ENCODE results near the gene PCYT2. TPM values are rescaled to one million over a fixed set of nuclear protein-coding genes. Genes with fewer than 3 reads are reported as not detected.
"Not testable (repeated sequence)": the region's sequence is repeated elsewhere in the genome, so short reads cannot be mapped to it uniquely, and the experiment has no call there.

Gene PCYT2
- polyA plus RNA-seq, 4 donors, result 13.4 to 47.8 (median 41.3) TPM

DNA sequence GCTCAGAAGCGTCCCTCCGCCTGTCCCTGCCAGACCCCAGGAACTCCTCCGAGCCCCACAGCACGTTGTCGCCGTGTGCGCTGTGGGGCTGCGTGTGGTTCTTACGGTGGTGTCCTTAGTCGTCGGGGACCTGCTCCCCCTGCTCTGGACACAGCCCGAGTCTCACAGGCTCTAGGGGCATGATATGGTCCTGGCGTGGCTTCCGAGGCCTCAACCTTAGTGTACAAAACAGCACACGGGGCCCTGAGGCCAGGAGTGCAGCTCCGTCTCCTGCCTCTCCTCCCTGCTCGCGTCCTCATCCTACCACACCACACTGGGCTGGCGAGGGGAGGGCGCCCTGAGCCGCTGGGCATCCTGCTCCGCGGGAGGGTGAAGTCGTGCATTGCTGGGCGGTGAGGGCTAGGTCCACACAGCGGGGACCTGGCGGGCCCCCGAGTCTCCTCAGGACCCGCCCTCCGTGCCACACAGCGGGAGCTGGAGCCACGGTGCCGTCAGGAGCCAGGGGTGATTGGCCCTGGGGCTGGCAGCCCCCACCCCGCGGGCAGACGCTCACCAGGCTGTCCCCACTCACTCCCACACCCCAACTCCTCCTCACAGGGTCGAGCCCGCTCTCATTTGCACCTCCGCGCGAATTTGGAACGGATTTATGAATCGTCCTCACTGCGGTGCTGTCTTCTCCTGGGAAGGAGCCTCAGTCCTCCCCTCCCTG lies 17.5 kb upstream of the PCYT2 start:
- DNase-seq (ENCODE audit: low read depth in 4 of 4, low spot score in 3 of 4), result no peak

DNA sequence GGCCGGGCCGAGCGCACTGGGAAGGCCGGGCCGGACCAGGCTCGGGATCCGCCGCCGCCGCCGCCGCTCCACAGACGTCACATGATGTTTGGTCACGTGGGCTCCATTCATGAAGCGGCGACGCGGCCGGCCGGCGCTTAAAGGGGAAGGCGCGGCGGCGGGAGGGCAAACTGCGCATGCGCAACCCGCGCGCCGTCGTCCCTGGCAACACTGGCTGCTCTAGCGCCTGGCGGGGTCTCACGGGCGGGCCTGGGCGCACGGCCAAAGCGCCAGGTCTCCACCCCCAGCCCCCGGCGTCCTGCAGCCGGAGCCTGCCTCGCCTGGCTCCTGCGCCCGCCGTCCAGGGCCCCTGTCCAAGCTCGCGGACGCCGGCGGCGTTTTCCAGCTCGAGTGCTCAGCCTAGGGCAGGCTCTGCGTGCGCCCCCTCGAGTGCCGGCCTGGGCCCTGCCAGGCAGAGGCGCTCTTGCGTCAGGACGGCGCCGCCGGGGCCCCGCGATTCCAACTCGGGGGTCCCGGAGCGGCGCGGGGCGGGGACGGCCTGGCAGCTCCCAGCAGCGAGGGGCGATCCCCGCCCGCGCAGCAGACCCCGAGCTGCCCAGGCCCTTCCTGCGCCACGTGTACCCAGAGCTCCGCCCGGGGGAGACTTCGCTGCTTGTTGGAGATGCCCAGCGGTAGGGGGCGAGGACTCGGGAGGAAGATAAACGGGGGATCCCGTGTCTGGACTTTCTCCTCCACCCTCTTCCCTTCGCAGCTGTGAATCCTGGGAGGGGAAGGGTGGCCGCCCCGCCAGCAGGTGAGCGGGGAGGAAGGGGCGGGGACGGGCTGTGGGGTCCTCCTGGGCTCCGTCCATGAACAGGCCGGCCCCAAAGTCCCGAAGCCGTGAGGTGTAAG lies 16.7 kb upstream of the PCYT2 start, which contains the start of gene MAFG:
TSS of gene MAFG (minus strand) at position 83 of the 891 bp plus-strand sequence. CDS start 4,550 bp downstream, outside the sequence.
- DNase-seq (ENCODE audit: low read depth in 4 of 4, low spot score in 3 of 4), result peak; percentile 84 to 93 (median 90)

DNA sequence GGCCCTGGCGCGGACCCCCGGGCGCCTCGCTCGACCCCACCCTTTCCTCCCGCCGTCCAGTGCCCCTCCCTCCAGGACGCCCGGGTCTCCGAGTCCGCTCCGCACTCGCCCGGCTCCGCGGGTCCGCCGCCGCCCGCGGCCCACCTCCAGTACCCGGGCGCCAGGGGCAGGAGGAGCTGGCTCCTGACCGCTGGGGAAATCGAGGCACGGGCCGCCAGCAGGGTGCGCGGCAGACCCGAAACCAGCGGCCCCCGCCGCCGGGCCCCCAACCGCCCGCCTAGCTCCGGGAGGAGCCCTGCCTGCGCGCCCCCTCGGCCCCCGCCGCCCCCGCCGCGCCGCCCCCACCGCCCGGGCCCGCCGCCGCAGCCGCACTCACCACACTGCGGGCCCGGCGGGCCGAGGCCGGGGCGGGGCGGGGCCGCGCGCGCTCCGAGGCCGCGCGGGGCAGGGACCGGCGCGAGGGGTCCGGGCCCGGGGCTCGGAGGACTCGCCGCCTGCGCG lies 16.0 kb upstream of the PCYT2 start:
- no peak for DNase-seq (ENCODE audit: low read depth in 4 of 4, low spot score in 3 of 4)

DNA sequence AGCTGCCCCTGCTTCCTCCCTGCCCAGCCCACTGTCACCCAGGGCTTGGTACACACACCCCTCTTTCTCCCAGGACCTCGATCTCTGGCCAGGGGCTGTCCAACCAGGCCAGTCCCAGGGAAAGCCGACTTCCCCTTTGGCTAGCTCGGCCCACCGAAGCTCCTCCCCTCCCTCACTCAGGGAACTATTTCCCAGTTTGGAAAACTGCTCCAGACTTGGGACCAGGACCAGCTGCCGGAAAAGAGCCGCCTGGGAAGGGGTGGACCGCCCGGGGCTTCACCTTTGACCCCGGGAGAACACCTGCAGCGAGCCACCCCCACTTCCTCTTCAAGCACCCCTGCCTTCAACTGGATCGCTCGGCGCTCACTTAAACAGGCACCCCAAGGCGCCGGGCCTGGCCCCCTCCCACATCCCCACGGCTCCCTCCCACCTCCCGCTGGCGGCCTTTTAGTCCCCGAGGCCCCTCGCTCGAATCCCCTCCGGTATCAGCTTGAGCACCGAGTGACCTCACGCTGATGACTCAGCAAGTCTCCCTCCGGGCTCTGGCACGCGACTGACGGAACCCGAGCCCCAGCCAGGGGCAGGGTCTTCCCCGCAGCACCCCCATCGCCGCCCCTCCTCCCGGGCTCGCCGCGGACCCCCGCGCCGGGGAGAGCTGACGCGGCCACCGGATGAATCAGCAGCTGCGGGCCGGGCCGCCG lies 15.4 kb upstream of the PCYT2 start:
- DNase-seq (ENCODE audit: low read depth in 4 of 4, low spot score in 3 of 4), result no peak

DNA sequence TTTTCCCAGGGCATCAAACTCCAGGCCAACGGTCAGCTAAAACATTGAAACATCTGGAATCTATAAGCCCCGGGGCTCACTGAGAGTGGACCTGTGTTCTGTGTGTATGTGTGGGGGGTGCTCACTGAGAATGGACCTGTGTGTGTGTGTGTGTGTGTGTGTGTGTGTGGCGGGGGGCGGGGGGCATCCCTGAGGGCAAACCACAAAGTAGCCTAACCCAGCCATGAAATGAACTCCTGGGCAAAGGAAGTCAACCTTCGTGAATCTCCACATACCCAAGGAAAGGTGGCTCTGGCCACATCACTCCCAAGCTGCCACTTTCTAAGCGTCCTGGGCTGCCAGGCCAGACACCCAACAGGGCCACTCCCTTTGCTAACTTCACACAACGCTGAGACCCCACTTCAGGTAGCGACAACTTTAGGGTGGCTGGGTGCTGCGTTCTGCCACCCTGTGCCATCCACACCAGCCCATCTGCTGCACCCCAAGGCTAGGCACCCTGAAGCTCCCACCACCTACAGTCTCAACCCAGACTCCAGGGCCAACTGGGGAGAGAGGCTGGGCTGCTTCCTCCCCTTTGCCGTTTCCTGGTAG lies 14.8 kb upstream of the PCYT2 start:
- DNase-seq (ENCODE audit: low read depth in 4 of 4, low spot score in 3 of 4), result no peak

DNA sequence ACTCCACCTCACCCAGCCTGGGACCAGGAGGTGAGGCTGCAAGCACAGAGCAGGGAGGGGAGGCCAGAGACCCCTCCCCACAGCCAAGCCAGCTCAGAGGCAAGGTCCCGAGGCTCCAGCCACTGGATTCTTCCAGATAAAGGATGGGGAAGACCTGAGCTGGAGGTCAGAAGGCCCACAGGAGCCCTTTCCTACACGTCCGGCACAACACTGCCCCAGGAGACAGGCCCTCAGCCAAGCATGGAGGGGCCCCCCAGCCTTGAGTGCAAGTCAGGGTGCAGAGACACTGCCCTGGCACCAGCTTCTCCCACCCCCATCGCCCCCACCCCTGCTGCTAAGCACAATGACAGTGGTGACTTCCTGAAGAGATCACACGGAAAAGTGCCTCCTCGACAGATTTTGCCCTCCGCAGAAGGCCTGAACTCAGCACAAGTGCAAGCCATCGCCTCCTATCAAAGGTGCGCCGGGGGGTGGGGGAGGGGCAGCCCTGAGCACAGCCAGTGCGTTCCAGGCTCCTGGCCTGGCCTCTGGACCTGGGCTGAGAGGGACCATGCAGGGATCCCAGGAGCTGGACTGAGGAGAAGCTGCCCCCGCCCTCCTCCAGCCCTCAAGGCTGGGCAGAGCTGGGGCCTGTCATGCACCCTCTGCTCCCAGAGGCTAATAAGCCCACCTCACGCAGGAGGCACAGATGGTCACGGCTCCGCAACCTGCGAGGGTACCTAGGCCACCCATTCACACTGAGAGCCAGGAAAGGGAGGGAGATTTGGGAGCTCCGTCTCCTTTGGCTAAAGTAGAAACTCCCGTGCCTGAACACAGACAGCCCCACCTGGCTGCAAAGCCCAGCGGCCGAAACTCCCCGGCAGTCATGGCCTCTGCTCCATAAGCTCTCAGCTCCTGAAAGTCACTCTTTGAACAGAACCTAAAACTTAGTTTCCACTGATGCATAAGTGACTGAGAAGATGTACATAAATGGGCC lies 13.6 kb upstream of the PCYT2 start:
- DNase-seq (ENCODE audit: low read depth in 4 of 4, low spot score in 3 of 4), result no peak

DNA sequence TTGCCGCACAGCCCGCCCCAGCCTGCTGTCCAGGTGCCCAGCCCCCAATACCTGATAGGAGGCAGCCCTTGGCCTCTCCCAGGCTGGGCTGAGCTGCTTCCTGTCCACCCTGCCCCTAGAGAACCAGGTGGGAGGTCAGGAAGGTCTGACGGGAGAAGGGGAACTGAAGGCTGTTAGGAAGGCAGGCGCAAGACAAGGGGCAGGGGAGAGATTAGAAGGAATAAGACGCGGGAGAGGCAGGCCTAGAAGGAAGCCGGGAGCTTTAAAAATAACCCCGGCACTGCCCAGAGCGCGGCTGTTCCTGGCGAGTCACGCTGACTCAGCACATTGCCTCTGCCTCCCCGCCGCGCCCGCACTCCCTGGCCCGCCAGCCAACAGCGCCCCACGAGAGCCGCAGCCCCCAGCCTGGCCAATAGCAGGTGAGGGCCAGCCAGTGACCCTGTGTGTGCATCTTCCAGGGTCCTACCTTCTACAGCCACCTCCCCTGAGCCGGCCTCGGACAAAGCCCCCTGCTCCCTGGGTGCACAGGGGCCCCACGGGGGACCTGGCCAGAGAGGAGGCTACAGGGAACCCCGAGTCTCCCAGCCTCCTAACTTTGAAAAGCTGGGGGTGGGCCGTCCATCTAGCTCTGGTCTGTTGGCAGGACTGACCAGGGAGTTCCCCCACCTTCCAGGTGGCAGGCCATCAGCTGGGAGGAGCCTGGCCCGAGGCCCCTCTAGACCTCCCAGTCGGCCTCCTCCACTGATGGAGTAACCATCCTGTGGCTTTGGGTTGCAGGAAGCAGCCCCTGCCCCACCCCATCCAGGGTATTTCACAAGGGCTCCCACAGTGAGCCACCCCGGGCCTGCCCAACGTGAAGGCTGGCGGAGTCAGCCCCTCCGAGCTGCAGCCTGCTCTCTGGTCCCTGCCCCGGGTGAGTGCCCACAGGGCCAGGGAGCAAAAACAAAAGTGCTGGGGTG lies 12.4 kb upstream of the PCYT2 start:
- no peak for DNase-seq (ENCODE audit: low read depth in 4 of 4, low spot score in 3 of 4)

DNA sequence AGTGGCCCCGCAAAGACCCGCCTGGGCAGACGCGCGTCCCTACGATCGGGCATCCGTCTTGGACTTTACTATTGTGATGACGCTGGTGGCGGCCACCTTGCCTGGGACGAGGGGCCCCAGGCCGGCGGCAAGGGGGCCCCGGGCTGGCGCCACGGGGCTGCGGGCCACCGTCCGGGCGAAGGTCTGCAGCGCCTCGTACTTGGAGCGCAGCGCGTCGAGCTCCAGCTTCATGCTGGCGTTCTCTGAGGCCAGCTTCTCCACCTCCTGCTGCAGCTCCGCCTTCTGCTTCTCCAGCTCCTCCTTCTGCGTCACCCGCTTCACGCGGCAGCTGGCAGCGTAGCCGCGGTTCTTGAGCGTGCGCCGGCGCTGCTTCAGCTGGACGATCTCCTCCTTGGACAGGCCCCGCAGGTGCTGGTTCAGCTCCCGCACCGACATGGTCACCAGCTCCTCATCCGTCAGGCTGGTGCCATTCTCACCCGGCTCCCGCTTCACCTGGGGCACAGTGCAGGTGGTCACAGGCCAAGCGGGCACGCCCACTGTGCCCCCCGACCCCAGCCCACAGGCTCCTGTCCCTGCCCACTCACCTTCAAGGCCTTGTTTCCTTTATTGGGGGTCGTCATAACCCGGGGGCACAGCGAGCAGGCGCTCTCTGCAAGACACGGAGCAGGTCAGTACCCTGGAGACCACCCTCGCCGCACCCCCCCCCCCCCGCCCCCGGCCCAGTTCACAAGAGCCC lies 11.5 kb upstream of the PCYT2 start:
- no peak for DNase-seq (ENCODE audit: low read depth in 4 of 4, low spot score in 3 of 4)

DNA sequence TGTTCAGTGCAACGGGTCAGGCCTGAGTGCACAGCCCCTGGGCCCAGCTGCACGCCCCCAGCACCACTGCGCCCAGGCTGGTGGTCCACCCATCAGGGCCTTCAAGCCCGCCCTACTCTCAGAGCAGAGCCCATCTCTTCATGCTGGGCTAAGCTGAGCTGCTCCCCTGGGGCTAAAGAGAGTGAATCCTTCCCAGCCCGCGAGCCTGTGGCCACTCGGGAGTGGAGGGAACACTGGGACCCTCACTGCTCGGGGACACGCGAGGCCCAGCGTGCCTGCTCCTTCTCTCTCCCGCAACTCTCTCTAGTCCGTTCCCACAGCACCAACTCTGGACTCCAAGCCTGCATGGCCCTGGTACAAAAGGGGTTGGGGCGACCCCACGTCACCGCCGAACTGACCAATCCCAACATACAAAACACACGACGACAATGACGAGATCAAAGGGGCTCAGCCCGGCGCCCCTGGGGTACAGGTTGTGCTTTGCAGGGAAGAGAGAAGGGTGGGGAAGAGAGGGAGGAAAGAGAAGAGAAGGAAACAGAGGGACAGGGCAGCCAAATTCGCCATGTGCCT lies 10.9 kb upstream of the PCYT2 start:
- no peak for DNase-seq (ENCODE audit: low read depth in 4 of 4, low spot score in 3 of 4)

DNA sequence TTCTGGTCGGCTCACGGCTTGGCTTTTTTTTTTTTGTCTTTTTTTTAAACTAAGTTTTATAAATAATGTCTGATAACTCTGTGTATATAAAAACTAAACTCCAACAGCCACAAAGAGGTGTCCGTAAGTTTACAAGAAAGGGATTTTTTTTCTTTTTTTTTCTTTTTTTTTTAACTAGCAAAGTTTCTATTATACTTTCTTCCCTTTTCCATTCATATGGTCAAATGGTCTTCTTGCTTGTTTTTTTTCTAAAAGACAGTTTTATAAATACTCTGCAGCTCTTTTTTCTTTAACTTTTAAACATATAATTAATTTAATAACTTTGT lies 10.3 kb upstream of the PCYT2 start:
- DNase-seq (ENCODE audit: low read depth in 4 of 4, low spot score in 3 of 4), result no peak

DNA sequence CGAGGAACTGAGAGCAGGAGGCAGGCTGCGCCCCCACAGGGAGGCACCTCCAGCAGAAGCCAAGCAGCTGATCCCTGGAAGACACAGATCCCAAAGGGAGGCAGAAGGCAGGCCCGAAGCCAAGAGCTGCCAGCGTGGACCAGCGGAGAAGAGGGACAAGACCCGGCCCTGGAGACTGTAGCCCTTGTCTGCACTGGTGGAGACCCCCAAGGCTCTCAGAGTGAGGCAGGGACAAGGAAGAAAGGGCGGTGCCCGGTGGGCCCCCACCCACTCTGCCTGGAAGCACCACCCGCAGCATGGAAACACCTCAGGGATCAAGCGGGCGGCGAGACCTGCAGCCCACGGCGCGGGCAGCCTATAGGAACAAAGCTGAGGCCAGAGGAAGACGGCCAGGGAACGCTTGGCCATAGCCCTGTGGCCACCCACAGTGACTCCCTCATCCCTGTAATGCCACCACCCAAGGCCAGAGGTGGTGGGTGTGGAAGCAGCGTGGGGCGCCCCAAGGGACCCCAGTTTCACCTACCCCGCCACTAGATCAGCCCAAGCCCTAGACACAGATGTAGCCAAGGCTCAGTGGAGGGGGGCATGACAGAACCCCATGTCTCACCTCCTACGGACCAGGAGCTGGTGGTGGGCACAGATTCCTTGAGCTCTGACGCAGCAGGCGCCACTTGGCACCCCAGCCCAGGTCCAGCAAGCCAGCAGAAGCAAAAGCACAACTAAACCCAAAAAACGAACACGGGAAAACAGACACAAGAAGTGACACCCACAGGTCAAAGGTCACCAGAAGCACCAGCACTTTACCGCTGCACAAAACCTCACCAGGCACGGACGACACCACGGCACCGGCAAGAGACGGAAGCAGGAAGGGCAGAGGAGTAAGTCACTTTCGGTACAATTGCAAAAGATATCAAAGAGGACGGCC lies 9.7 kb upstream of the PCYT2 start:
- no peak for DNase-seq (ENCODE audit: low read depth in 4 of 4, low spot score in 3 of 4)

DNA sequence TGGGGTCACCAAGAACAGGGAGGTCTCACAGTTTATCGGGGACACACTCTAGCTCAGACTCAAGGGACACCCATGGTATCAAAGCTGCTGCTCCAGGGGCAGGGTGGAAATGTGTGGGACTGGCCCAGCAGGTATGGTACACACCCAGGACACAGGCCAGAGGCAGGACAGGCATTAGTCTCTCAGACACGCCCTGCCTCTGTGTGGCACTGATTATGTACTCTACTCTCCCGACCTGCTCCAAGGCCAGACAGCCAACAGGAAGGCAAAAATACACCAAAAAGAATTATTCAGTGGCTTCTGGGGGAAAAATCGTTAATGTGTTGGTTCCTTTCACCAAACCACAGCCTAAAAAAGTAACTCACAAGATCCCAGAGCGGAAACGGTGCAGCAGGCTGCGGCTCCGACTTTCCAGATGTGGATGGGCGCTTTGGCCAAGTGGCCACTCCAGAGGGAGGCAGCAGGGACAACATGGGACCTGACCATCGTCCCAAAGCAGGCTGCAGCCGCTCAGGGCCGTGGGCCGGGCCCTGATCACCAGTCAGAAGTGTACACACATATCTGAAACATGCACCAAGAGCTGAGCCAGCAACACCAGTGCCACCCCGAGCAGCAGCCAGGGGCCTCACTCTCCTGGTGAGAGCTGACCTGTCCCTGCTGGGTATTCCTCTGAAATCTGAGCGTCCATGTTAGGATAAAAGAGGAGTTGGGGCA lies 7.8 kb upstream of the PCYT2 start:
- DNase-seq (ENCODE audit: low read depth in 4 of 4, low spot score in 3 of 4), result no peak

DNA sequence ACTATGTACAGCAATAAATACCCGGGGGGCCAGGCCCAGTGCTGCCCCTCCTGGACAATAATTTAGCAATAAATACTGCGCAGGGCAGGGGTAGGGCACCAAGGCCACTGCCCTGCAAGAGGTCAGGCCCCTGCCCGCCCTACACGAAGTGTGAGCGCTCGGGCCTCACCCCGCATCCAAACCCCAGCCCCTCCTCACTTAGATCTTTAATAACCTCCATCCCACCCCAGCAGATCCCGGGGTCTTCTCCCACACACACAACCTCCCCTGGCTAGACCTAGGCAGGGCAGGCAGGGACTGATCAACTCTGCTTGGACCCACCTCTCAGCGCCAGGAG lies 7.1 kb upstream of the PCYT2 start:
- DNase-seq (ENCODE audit: low read depth in 4 of 4, low spot score in 3 of 4), result not testable (repeated sequence)

DNA sequence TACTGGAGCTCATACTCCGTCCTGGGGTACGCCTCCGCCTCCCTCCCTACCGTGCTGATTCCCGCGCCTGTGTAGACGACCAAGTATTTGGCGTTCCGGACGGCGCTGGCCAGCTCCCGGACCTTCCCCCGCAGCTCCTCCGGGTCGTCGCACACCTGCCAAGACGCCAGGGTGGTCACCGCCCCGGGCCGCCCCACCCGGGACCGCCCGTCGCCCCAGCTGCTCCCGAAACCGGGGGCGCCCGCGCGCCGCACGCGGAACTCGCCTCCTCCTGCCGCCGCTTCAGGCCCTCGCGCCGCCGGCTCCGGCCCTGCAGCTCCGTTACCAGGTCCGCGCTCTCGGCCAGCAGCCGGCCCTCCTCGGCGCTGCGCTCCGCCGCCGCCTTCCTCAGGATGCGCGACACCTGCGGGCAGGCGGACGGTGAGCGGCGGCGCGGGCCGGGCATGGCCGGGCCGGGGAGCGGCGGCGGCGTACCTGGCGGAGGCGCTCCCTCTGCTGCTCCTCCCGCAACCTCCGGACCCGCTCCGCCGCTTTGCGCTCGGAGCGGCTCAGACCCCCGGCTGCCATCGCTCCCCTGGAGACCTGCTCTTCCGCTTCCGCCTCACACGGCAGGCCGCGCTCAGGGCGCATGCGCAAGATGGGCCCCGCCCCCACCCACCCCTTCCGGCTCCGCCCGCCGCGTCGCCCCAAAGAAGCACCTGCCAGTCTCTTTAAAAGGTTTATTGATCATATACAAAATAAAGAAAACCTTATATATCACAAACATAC lies 6.5 kb upstream of the PCYT2 start, which contains the start of gene SIRT7:
TSS of gene SIRT7 (minus strand) at position 612 of the 768 bp plus-strand sequence. CDS start at position 567, 45 bp downstream.
- peak in 2 of 4 donors; percentile 57 to 66 for DNase-seq (ENCODE audit: low read depth in 4 of 4, low spot score in 3 of 4)

Data from left renal pelvis (tissue), 4 donors.